ENCODE measurements around the gene TMEM163. TPM values are rescaled to one million over a fixed set of nuclear protein-coding genes. Genes with fewer than 3 reads are reported as not detected.

Gene TMEM163
- total RNA-seq, 4 donors from 2014 or later, result 0.27 to 4.7 (median 1.1) TPM

GRCh38 chr2:134436706-134437105 is 282.1 kb downstream of the TMEM163 start:
- intact Hi-C loops (cut with DNase I), result no loop called here
- Histone ChIP-seq H3K4me3 (replicated peaks in 1 of 3) (no peak overlapping the region), H3K4me1 (no peaks in the 10 kb centered on the region), H3K27ac (no peak overlapping the region), H3K36me3 (peaks cover 0 to 2% of the 10 kb centered on the region in 2 donors), H3K9me3 (no peaks in the 10 kb centered on the region), H3K27me3 (no peaks in the 10 kb centered on the region)
- 96% methylated on average over 7 of the region's 7 CpGs for WGBS, 2 donors
- no peak for TF ChIP-seq CTCF (IDR thresholded peaks at IDR 0.05)
- no peak for TF ChIP-seq POLR2A (IDR thresholded peaks at IDR 0.05)
- no peak for DNase-seq

- no peak overlapping the region for H3K27ac ChIP-seq
- no peaks in the 10 kb centered on the region for H3K4me1 ChIP-seq
- H3K9me3 ChIP-seq, result no peaks in the 10 kb centered on the region
- intact Hi-C loops (cut with DNase I), result no loop called here
- H3K36me3 ChIP-seq, result peaks cover 0 to 2% of the 10 kb centered on the region in 2 donors
- no peaks in the 10 kb centered on the region for H3K27me3 ChIP-seq
- DNase-seq, result no peak
- TF ChIP-seq POLR2A (IDR thresholded peaks at IDR 0.05) (no peak), CTCF (IDR thresholded peaks at IDR 0.05) (no peak)
- H3K4me3 ChIP-seq (replicated peaks in 1 of 3), result no peak overlapping the region
These were observed 282.9 kb downstream of the TMEM163 start for GRCh38 chr2:134435936-134436335.

GRCh38 chr2:134435505-134435904 is 283.3 kb downstream of the TMEM163 start:
- Histone ChIP-seq H3K9me3 (no peaks in the 10 kb centered on the region), H3K27me3 (no peaks in the 10 kb centered on the region), H3K36me3 (peaks cover 0 to 2% of the 10 kb centered on the region in 2 donors), H3K4me3 (replicated peaks in 1 of 3) (no peak overlapping the region), H3K4me1 (no peaks in the 10 kb centered on the region), H3K27ac (no peak overlapping the region)
- TF ChIP-seq CTCF (IDR thresholded peaks at IDR 0.05), result no peak
- no peak for TF ChIP-seq POLR2A (IDR thresholded peaks at IDR 0.05)
- intact Hi-C loops (cut with DNase I), result no loop called here
- DNase-seq, result no peak
- WGBS, 2 donors, result 94 to 97% methylated on average over 4 of the region's 4 CpGs

- intact Hi-C loops (cut with DNase I), result no loop called here
- peaks cover 0 to 2% of the 10 kb centered on the region in 2 donors for H3K36me3 ChIP-seq
These were observed 284.8 kb downstream of the TMEM163 start for GRCh38 chr2:134433979-134434378.

GRCh38 chr2:134433469-134433868 is 285.3 kb downstream of the TMEM163 start:
- Histone ChIP-seq H3K4me3 (replicated peaks in 1 of 3) (no peak overlapping the region), H3K27me3 (no peaks in the 10 kb centered on the region), H3K9me3 (no peaks in the 10 kb centered on the region), H3K36me3 (peaks cover 0 to 2% of the 10 kb centered on the region in 2 donors), H3K27ac (no peak overlapping the region), H3K4me1 (no peaks in the 10 kb centered on the region)
- intact Hi-C loops (cut with DNase I), result no loop called here
- DNase-seq, result no peak
- TF ChIP-seq POLR2A (IDR thresholded peaks at IDR 0.05) (no peak), CTCF (IDR thresholded peaks at IDR 0.05) (no peak)
- WGBS, 2 donors, result 85 to 91% methylated on average over 7 of the region's 7 CpGs

More at GRCh38 chr2:134433979-134434378, 284.8 kb downstream of the TMEM163 start:
- DNase-seq, result no peak
- 93 to 97% methylated on average over 6 of the region's 6 CpGs for WGBS, 2 donors
- no peak for TF ChIP-seq POLR2A (IDR thresholded peaks at IDR 0.05)
- no peak for TF ChIP-seq CTCF (IDR thresholded peaks at IDR 0.05)
- H3K4me3 ChIP-seq (replicated peaks in 1 of 3), result no peak overlapping the region
- no peaks in the 10 kb centered on the region for H3K27me3 ChIP-seq
- H3K9me3 ChIP-seq, result no peaks in the 10 kb centered on the region
- H3K27ac ChIP-seq, result no peak overlapping the region
- no peaks in the 10 kb centered on the region for H3K4me1 ChIP-seq

Data from thyroid gland (tissue), 4 donors.